Sciatic nerve (tissue), 2 donors: Measurements from ENCODE around the gene EXOSC10. TPM values are rescaled to one million over a fixed set of nuclear protein-coding genes. Genes with fewer than 3 reads are reported as not detected.
"Not testable (repeated sequence)": the region's sequence is repeated elsewhere in the genome, so short reads cannot be mapped to it uniquely, and the experiment has no call there.

ENCODE experiments used
- ATAC-seq: fragments of 200-7000 bp; cut with Tn5 transposase; one replicate; pipeline ENCODE4 v1.9.1; 2020; ENCODE audit warnings: mild to moderate bottlenecking, moderate library complexity
- DNase-seq: peaks from one replicate; pipeline ENCODE4 v3.0.0-alpha.2; 2020; ENCODE audit warnings: low spot score
- intact Hi-C: fragments of 100-400 bp; cut with DNase I; formaldehyde crosslinking; loops from one replicate; pipeline ENCODE4 v1.14.2; 2022
- total RNA-seq: library from RNA; stranded (reverse); fragmentation: NEBNext Ultra II Directional; extraction: Animal tissue kit (Norgen Biotek cat#: 25700); gene quantifications from one replicate; pipeline ENCODE4 v1.2.1, GENCODE V29; 2021
- donor health status: DM: no; HTN: no; CAD: no.
- donor health status: DM: no; HTN: no; CAD: no.

EXOSC10 gene
- total RNA-seq, 1 donor from 2014 or later, result 81.8 TPM

DNA sequence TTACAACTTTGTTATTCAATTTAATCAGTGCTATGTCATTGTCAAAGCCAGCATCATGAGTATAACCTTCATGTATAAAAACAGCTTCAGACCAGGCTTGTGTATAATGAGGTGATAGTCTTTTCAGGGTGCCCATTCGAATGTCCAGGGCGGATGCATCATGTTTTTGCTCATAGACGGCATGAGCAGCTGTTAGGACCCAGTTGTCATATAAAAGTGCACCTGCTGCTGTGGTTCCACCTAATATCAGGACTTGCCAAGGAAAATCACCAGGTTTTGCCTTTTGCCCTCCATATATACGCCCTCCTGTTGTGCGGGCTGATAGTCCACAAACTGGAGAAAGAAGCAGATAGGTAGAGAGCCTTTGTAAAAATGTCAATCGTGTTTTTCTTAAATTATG lies 72.4 kb downstream of the EXOSC10 start:
- DNase-seq, result no peak
- no peak for ATAC-seq
- intact Hi-C loops, result no loop called here

DNA sequence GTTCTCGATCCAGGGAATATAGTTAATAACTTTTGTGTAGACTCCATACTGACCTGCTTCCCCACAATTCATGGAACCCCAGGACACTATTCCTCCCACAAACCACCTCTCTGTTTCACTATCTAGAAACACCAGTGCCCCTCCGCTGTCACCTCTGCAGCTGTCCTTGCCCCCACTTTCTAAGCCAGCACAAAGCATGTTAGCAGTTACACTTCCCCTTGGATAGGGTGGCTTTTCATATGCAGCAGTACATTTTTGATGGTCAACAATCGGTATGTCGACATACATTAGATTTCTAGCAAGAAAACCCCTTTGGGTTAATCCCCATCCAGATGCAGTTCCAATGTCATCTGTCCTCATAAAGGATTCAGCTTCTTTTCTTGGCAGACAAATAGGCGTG lies 72.8 kb downstream of the EXOSC10 start:
- intact Hi-C loops, result no loop called here
- no peak for ATAC-seq
- DNase-seq, result no peak

DNA sequence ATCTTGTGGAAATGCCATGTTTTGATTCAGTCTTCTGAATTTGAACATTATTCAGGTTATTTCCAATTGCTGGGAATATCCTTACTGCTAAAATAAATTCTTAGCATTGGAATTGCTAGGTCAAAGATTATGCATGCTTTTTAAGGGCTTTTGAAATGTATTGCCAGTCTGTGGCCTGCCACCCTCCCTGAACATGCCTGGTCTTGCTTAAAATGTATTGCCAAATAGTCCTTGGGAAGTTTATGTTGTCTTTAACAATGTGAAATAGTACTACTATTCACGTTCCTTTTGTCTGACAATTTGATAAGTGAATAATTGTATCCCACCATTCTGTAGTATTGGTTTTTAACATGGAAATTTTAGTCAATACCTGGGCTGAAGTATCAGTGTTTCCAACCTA lies 73.6 kb downstream of the EXOSC10 start:
- no peak for ATAC-seq
- intact Hi-C loops, result no loop called here
- DNase-seq, result no peak

DNA sequence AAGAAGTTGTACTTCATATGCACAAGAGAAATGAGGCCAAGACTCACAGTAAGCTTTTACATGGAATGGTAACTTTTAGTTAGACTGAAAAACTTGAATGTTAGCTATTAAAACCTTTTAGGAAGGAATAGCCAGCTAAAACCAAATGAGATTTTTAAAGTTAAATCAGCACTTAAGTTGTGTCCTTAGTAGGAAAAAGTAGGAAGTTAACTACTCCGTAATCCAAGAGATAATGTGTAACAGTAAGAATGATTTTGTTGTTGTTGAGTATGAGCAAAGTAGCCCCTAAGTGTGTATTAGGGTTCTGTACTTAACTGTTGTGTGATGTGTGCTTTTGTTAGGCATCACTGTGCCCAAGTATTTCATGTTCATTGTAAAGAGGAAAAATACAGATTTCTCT lies 74.1 kb downstream of the EXOSC10 start:
- intact Hi-C loops, result no loop called here
- ATAC-seq, result no peak

DNA sequence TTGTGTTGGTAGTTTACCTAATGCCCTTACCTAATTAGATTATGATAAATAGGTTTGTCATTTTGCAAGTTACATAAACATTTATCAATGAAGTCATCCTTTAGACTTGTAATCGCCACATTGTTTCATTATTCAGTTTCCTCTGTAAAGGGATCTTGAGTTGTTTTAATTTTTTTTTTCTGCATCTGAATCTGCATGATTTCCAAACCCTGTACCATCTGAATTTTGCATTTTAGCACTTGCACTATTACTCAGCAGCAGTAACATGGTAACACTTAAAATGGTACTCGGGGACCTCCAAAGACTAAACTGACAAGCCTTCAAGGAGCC lies 74.8 kb downstream of the EXOSC10 start:
- DNase-seq, result no peak
- ATAC-seq, result no peak
- intact Hi-C loops, result no loop called here

More for the DNA sequence above, 74.1 kb downstream of the EXOSC10 start:
- DNase-seq, result no peak

DNA sequence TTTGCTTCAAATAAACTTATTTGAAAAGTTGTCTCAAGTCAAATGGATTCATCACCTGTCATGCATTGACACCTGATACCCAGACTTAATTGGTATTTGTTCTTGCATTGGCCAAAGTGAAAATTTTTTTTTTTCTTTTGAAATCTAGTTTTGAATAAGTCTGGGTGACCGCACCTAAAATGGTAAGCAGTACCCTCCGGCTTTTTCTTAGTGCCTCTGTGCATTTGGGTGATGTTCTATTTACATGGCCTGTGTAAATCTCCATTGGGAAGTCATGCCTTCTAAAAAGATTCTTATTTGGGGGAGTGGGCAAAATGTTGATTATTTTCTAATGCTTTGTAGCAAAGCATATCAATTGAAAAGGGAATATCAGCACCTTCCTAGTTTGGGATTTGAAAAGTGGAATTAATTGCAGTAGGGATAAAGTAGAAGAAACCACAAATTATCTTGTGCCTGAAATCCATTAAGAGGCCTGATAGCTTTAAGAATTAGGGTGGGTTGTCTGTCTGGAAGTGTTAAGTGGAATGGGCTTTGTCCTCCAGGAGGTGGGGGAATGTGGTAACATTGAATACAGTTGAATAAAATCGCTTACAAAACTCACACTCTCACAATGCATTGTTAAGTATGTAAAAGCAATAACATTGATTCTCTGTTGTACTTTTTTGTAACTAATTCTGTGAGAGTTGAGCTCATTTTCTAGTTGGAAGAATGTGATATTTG lies 75.4 kb downstream of the EXOSC10 start:
- intact Hi-C loops, result no loop called here
- no peak for ATAC-seq
- no peak for DNase-seq

DNA sequence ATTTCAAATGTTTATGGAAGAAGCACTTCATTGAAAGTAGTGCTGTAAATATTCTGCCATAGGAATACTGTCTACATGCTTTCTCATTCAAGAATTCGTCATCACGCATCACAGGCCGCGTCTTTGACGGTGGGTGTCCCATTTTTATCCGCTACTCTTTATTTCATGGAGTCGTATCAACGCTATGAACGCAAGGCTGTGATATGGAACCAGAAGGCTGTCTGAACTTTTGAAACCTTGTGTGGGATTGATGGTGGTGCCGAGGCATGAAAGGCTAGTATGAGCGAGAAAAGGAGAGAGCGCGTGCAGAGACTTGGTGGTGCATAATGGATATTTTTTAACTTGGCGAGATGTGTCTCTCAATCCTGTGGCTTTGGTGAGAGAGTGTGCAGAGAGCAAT lies 76.5 kb downstream of the EXOSC10 start:
- intact Hi-C loops, result no loop called here
- ATAC-seq (no peak), DNase-seq (no peak)

DNA sequence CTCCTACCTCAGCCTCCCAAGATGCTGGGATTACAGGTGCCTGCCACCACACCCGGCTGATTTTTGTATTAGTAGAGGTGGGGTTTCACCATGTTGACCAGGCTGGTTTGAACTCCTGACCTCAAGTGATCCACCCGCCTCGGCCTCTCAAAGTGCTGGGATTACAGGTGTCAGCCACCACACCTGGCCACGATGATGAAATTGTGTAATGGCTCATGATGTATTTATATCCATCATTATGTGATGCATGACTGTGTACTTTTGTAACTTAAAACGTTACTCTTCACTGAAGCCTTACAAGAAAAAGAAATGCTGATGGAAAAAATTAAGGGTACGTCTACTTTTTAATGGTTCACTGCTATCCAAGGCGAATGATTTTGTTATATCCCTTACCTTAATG lies 79.7 kb downstream of the EXOSC10 start:
- ATAC-seq, result no peak
- no peak for DNase-seq
- intact Hi-C loops, result no loop called here

DNA sequence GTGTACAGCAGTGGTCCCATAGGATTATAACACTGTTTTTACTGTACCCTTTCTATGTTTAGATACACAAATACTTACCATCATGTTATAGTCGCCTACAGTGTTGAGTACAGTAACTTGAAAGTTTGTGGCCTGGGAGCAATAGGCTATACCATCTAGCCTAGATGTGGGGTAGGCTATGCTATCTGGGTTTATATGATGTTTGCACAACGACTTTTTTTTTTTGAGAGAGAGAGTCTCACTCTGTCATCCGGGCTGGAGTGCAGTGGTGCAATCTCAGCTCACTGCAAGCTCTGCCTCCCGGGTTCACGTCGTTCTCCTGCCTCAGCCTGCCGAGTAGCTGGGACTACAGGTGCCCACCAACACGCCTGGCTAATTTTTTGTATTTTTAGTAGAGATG lies 80.3 kb downstream of the EXOSC10 start:
- ATAC-seq, intact Hi-C loops, DNase-seq: not testable (repeated sequence)

Other genes with a start within 250 kb of the EXOSC10 start
- gene TARDBP, start 87.2 kb downstream of the EXOSC10 start, total RNA-seq, result 165 TPM
- gene MASP2, start 52.6 kb downstream of the EXOSC10 start, total RNA-seq, result not detected
- gene SRM, start 39.9 kb downstream of the EXOSC10 start, total RNA-seq, result 75.3 TPM
- 159 TPM for gene ANGPTL7, start 89.5 kb upstream of the EXOSC10 start, total RNA-seq
- gene MTOR, start 162.7 kb upstream of the EXOSC10 start, total RNA-seq, result 36.1 TPM
- 13.9 TPM for gene UBIAD1, start 173.3 kb upstream of the EXOSC10 start, total RNA-seq